HepG2 (cell line): ENCODE results near the gene TBC1D1. TPM values are rescaled to one million over a fixed set of nuclear protein-coding genes. Genes with fewer than 3 reads are reported as not detected.
A peak's percentile ranks its signal among the peaks of the same experiment; 100 is the strongest.

ENCODE experiments used
- ATAC-seq: fragments of 200-7000 bp; cut with Tn5 transposase; 3 replicates; pipeline ENCODE4 v1.9.1; 2020; ENCODE audit warnings: mild to moderate bottlenecking, moderate library complexity
- BruUV-seq: library from RNA; stranded (reverse); fragments of 400-500 nt; replicated peaks from 2 replicates; lab custom pipeline; 2021; lab: Mats Ljungman, UMichigan
- CTCF ChIA-PET: fragments of 300-600 bp; formaldehyde crosslinking; extraction: SDS; loops from one replicate; lab custom pipeline; 2021; ENCODE audit warnings: low total read pairs, inconsistent platforms, low intra/inter-chr PET ratio; lab: Yijun Ruan, JAX
- POLR2A ChIA-PET: fragments of 350-600 bp; sonication (Branson Sonifier 250); formaldehyde crosslinking; loops from one replicate; lab custom pipeline; 2020; ENCODE audit warnings: antibody characterized with exemption, inconsistent platforms; lab: Yijun Ruan, JAX
- DNase-seq: peaks from one replicate; pipeline ENCODE4 v3.0.0-alpha.2; 2015; ENCODE audit warnings: low spot score
- FAIRE-seq: peaks from 3 replicates; lab custom pipeline; 2011; peaks lifted over from hg19 to GRCh38; lab: Jason Lieb, UNC
- H2AFZ ChIP-seq: one replicate; pipeline ENCODE4 v1.6.1; 2011; ENCODE audit warnings: low read length, inconsistent platforms
- H3K27ac ChIP-seq: fragments of 300-600 bp; 3 replicates; pipeline ENCODE4 v1.8.0; 2011; ENCODE audit warnings: mixed run types, mild to moderate bottlenecking, mixed read lengths, low read length, inconsistent platforms; ENCODE audit not compliant: insufficient read depth; ENCODE audit errors: extremely low read length
- H3K27me3 ChIP-seq, 2 experiments: fragments of 200-600 bp in 1 of 2; 2 replicates in 1 of 2; 3 replicates in 1 of 2; pipeline versions ENCODE4 v1.6.0 to v1.8.0; 2011; ENCODE audit warnings: low read length in 2 of 2, mild to moderate bottlenecking in 2 of 2, moderate library complexity in 2 of 2, inconsistent platforms in 1 of 2; ENCODE audit not compliant: insufficient read depth in 2 of 2, control insufficient read depth in 1 of 2
- H3K36me3 ChIP-seq, 2 experiments: fragments of 200-600 bp in 1 of 2; replicated peaks in 1 of 2; 2 replicates in 1 of 2; 3 replicates in 1 of 2; pipeline versions ENCODE4 v1.5.1 to v1.8.0; 2011; ENCODE audit warnings: low read length in 2 of 2, inconsistent platforms in 1 of 2; ENCODE audit not compliant: insufficient read depth in 2 of 2, control insufficient read depth in 1 of 2
- H3K4me1 ChIP-seq: 2 replicates; pipeline ENCODE4 v1.5.1; 2012; ENCODE audit warnings: low read length, inconsistent platforms; ENCODE audit not compliant: insufficient read depth
- H3K4me2 ChIP-seq: 2 replicates; pipeline ENCODE4 v1.6.0; 2011; ENCODE audit warnings: low read depth, low read length, inconsistent platforms
- H3K4me3 ChIP-seq, 3 experiments: fragments of 200-600 bp in 1 of 3; sonication (generic), shearing (Covaris generic) in 1 of 3; replicated peaks in 1 of 3; 2 replicates each; pipeline ENCODE4 v1.5.1; 2011 to 2016; ENCODE audit warnings: low read length in 3 of 3, inconsistent platforms in 2 of 3, low read depth in 2 of 3, mild to moderate bottlenecking in 2 of 3, control low read depth in 1 of 3, mixed read lengths in 1 of 3; ENCODE audit not compliant: insufficient read depth in 1 of 3
- H3K79me2 ChIP-seq: one replicate; pipeline ENCODE4 v1.6.1; 2011; ENCODE audit warnings: low read length, inconsistent platforms; ENCODE audit not compliant: insufficient read depth
- H3K9ac ChIP-seq: 2 replicates; pipeline ENCODE4 v1.6.0; 2011; ENCODE audit warnings: mild to moderate bottlenecking, low read depth, low read length, inconsistent platforms; ENCODE audit not compliant: insufficient read depth
- H3K9me3 ChIP-seq: 2 replicates; pipeline ENCODE4 v1.5.1; 2012; ENCODE audit warnings: mild to moderate bottlenecking, low read length
- H4K20me1 ChIP-seq: 2 replicates; pipeline ENCODE4 v1.6.0; 2011; ENCODE audit warnings: inconsistent platforms, mild to moderate bottlenecking, low read length, moderate library complexity; ENCODE audit not compliant: insufficient read depth
- GTF3A ChIP-seq: sonication (generic); formaldehyde crosslinking; conservative IDR thresholded peaks from 2 replicates; pipeline ENCODE4 v1.4.0; 2020; ENCODE audit warnings: mild to moderate bottlenecking, missing genetic modification reagents
- MAFF ChIP-seq: IDR thresholded peaks from 2 replicates; pipeline ENCODE4 v1.6.1; 2011; ENCODE audit warnings: low read depth, low read length, improper control_type of control experiment
- MAFK ChIP-seq, 2 experiments: IDR thresholded peaks in 1 of 2; conservative IDR thresholded peaks in 1 of 2; 2 replicates each; pipeline ENCODE4 v1.6.1; 2011; ENCODE audit warnings: improper control_type of control experiment in 2 of 2, low read length in 2 of 2
- MNT ChIP-seq: fragments of 450-650 bp; IDR thresholded peaks from 2 replicates; pipeline ENCODE4 v1.6.1; 2016
- POGK ChIP-seq: sonication (generic); formaldehyde crosslinking; conservative IDR thresholded peaks from 2 replicates; pipeline ENCODE4 v1.8.0; 2022; ENCODE audit warnings: mild to moderate bottlenecking, moderate library complexity, missing genetic modification reagents
- TOE1 ChIP-seq: sonication (generic); formaldehyde crosslinking; IDR thresholded peaks from 2 replicates; pipeline ENCODE4 v1.4.0; 2020; ENCODE audit warnings: mild to moderate bottlenecking, missing genetic modification reagents
- WGBS: methylation state at CpG from one replicate; pipeline ENCODE4 v1.1.6; 2017; ENCODE audit warnings: low lambda C conversion rate; 5-methylcytosine and 5-hydroxymethylcytosine counted together
- in situ Hi-C: cut with HindIII; loops from 2 replicates; pipeline ENCODE4 v1.10.0; 2017; ENCODE audit warnings: low pct_unique_long_range_greater_than_20kb; ENCODE audit not compliant: extremely low pct_ligation_motif_present
- intact Hi-C: fragments of 100-400 bp; cut with micrococcal nuclease; formaldehyde crosslinking; loops from one replicate; pipeline ENCODE4 v1.10.0; 2022; ENCODE audit not compliant: unreplicated experiment
- polyA plus RNA-seq, 8 experiments: library from polyadenylated mRNA; depleted of rRNA in 3 of 8; stranded (reverse) in 7 of 8; unstranded in 1 of 8; fragments of >200 nt; fragmentation: Illumina TruSeq in 4 of 8; extraction: Trizol in 4 of 8; gene quantifications; 2 replicates each; pipeline versions ENCODE4 v1.2.1 to v1.2.3, GENCODE V29; 2011 to 2016; ENCODE audit warnings: low read depth in 4 of 8, missing spikeins in 1 of 8, mixed read lengths in 1 of 8; ENCODE audit not compliant: insufficient read depth in 1 of 8
- total RNA-seq, 5 experiments: library from RNA; depleted of rRNA; stranded (reverse); fragments of >200 nt; fragmentation: Illumina TruSeq; extraction: Trizol; gene quantifications; 2 replicates each; pipeline ENCODE4 v1.2.3, GENCODE V29; 2016; ENCODE audit warnings: low read depth in 1 of 5
- TF ChIP-seq, protein P1 (sequence below): sonication (generic); formaldehyde crosslinking; conservative IDR thresholded peaks from 2 replicates; pipeline ENCODE4 v1.8.1; 2023; ENCODE audit warnings: missing genetic modification reagents

Gene TBC1D1
- total and polyA plus RNA-seq, 2 of the 13 experiments (the other 11 are each of a cell fraction or from before 2014, with no cell fraction given): 37.3 to 62.8 TPM

DNA sequence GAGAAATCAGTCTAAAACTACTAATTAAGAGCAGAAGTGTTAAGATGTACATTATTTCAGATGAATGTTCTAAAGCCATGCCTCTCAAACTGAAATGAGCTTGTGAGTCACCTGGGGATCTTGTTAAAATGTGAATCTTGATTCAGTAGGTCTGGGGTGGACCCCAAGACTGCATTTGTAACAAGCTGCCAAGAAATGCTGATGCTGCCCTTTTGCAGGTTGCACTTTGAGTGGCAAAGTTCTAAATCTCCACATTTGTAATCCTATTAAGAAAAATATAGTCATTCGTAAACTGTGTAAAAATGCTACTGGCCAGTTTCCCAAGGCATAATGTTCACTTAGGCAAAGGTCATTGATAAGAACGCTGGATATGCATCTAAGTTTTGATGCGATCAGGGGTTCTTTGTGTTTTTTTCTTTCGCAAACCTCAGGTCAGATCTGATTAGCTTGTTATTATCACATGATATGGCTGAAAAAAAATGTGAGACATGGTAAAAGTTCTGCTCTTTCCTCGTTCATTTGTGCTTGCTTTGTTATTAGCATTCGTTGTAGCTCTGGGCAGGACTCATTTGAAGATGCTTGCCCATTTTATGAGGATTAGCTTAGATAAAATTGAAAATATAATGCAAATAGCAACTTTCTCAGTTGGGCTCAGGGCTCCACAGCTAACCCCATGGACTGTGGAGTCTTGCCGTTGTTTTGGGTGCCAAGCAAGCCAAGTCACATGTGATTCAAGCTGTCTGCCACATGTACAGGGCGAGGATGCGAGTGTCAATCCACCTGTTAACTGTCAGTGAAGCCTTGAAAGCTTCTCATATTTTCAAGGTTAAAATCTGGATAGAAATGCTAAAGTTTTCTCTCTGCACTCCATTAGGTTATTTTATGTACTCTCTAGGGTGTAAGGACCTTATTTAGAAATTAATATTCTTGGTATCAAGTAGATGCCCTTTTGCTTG, 12.1 kb downstream of the TBC1D1 start:
- no peak for DNase-seq
- peaks cover 7% of the 10 kb centered on the region; the same call in 1 of the 2 replicates for H3K4me1 ChIP-seq
- POLR2A ChIA-PET: no interaction called here
- H3K4me2 ChIP-seq: no peak overlapping the region
- H3K27ac ChIP-seq: no peak overlapping the region
- no peak for ATAC-seq
- in situ Hi-C loops (no loop called here), intact Hi-C loops (no loop called here)
- H3K9me3 ChIP-seq: no peaks in the 10 kb centered on the region
- no peaks in the 10 kb centered on the region for H3K36me3 ChIP-seq
- CTCF ChIA-PET: no interaction called here
- H2AFZ ChIP-seq: no peak overlapping the region
- no peak overlapping the region for H3K4me3 ChIP-seq
- no peaks in the 10 kb centered on the region for H4K20me1 ChIP-seq
- FAIRE-seq: no peak
- WGBS: 31% methylated on average over 9 of the region's 9 CpGs
- H3K79me2 ChIP-seq: no peaks in the 10 kb centered on the region
- BruUV-seq: no TSS peak
- TF ChIP-seq MAFF (peak; percentile 59; the same call in 1 of the 2 replicates), GTF3A (CRISPR knock-in tag) (no peak), MAFK (conservative IDR thresholded peaks at IDR 0.05 in 1 of 2, IDR thresholded peaks at IDR 0.05 in 1 of 2; ENCODE audit: low read length in 2 of 2) (peak; percentile 52 to 72; a peak in 3 of 4 replicates), MNT (peak; percentile 63), POGK (CRISPR knock-in tag) (no peak), TOE1 (CRISPR knock-in tag) (no peak)
- TF ChIP-seq, protein P1, sequence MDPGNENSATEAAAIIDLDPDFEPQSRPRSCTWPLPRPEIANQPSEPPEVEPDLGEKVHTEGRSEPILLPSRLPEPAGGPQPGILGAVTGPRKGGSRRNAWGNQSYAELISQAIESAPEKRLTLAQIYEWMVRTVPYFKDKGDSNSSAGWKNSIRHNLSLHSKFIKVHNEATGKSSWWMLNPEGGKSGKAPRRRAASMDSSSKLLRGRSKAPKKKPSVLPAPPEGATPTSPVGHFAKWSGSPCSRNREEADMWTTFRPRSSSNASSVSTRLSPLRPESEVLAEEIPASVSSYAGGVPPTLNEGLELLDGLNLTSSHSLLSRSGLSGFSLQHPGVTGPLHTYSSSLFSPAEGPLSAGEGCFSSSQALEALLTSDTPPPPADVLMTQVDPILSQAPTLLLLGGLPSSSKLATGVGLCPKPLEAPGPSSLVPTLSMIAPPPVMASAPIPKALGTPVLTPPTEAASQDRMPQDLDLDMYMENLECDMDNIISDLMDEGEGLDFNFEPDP (CRISPR knock-in tag): no peak
- H3K9ac ChIP-seq: no peak overlapping the region
- H3K27me3 ChIP-seq: peaks cover 0 to 10% of the 10 kb centered on the region in 2 experiments; a peak in 1 of 5 replicates
